ENCODE results near the gene SUPT4H1. TPM values are rescaled to one million over a fixed set of nuclear protein-coding genes. Genes with fewer than 3 reads are reported as not detected.

The SUPT4H1 gene
- total RNA-seq, 4 donors from 2014 or later: 34.5 to 38.0 (median 35.2) TPM

- TF ChIP-seq EP300 (IDR thresholded peaks at IDR 0.05) (no peak), POLR2A (IDR thresholded peaks at IDR 0.05) (no peak), CTCF (IDR thresholded peaks at IDR 0.05) (no peak)
- Histone ChIP-seq H3K9me3 (no peaks in the 10 kb centered on the region), H3K27ac (peak overlapping the region in 1 of 4 donors; percentile 56), H3K27me3 (peaks cover 0 to 19% of the 10 kb centered on the region in 2 donors), H3K36me3 (peaks cover 0 to 25% (median 0%) of the 10 kb centered on the region in 3 donors), H3K4me1 (peaks cover 0 to 22% (median 2%) of the 10 kb centered on the region in 4 donors), H3K4me3 (peak overlapping the region in 3 of 4 donors; percentile 47 to 68 (median 52))
- 72 to 80% methylated on average over 8 of the region's 8 CpGs for WGBS, 2 donors
- DNase-seq (ENCODE audit: low spot score in 2 of 2): no peak
Observed at GRCh38 chr17:58323366-58324055, 28.5 kb downstream of the SUPT4H1 start.

DNA sequence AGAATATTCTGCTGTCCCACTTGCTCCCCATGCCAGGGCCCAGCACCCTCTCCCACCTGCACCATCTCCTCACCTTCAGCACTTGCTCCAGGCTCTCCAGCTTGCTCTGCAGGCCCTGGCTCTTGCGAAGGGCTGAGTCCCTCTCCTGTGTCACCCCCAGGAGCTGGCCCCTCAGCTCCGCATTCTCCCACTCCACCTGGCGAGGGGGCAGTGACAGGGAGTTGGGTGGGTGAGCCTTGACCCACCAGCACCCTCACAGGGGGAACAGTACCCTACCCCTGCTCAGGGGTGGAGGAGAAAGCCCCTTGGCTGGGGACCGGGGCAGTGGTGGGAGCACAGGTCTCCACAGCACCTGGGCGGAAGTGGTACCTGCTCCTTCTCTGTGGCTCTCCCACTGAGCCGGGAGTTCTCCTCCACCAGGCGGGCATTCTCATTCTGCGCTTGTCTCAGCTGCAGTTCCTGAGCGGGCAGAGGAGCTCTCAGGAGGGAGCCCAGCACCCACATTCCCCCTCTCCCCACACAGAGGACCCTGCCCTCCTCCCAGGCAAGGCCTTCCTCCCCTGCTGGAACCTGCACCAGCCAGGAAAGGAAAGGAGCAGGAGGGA, 29.3 kb downstream of the SUPT4H1 start:
- no peak for TF ChIP-seq EP300 (IDR thresholded peaks at IDR 0.05)
- TF ChIP-seq POLR2A (IDR thresholded peaks at IDR 0.05): no peak
- TF ChIP-seq CTCF (IDR thresholded peaks at IDR 0.05): no peak
- Histone ChIP-seq H3K27ac (no peak overlapping the region), H3K36me3 (peaks cover 0 to 25% (median 0%) of the 10 kb centered on the region in 3 donors), H3K27me3 (peaks cover 0 to 11% of the 10 kb centered on the region in 2 donors), H3K9me3 (no peaks in the 10 kb centered on the region), H3K4me3 (no peak overlapping the region), H3K4me1 (peaks cover 0 to 21% (median 2%) of the 10 kb centered on the region in 4 donors)
- no peak for DNase-seq (ENCODE audit: low spot score in 2 of 2)
- 98 to 100% methylated on average over 9 of the region's 9 CpGs for WGBS, 2 donors

GRCh38 chr17:58321571-58322525, 30.2 kb downstream of the SUPT4H1 start:
- WGBS, 2 donors: 86 to 90% methylated on average over 18 of the region's 18 CpGs
- H3K27me3 ChIP-seq: peaks cover 0 to 8% of the 10 kb centered on the region in 2 donors
- H3K4me1 ChIP-seq: peaks cover 0 to 21% (median 2%) of the 10 kb centered on the region in 4 donors
- no peak for DNase-seq (ENCODE audit: low spot score in 2 of 2)
- H3K4me3 ChIP-seq: no peak overlapping the region
- H3K36me3 ChIP-seq: peaks cover 0 to 25% (median 0%) of the 10 kb centered on the region in 3 donors
- no peak overlapping the region for H3K27ac ChIP-seq
- no peaks in the 10 kb centered on the region for H3K9me3 ChIP-seq
- TF ChIP-seq EP300 (IDR thresholded peaks at IDR 0.05) (no peak), CTCF (IDR thresholded peaks at IDR 0.05) (no peak), POLR2A (IDR thresholded peaks at IDR 0.05) (no peak)

DNA sequence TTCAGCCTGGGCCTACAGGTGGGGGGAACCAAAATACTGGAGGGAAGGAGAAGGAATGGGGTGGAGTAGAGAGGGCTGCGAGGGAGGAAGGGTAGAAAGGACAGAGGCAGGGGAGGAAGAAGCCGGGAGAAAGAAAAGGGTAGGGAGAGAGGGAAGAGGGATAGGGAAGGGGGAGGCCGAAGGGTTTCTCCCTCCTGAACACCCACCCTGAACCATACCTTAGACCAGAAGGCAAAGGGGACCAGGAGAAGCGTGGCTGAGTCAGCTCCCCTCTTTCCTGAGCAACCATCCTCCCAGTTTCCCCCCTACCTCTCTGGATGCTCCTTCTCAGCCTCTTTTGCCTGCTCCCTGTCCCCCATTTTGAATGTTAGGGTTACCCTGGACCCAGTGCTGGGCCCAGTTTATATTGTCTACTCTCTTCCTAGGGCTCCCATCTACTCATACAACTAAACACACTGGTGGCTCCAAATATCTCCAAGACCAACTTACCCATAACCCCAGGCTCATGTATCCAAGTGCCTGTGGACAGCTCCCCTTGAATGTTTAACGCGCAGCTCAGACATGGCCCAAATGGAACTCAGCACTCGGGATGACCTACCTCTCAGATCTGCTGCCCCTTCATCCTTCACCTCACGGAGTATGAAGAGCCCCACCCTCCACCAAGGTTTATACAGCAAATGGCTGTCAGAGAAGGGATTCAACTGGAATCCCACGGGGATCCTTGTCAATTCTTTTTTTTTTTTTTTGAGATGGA, 31.3 kb downstream of the SUPT4H1 start:
- H3K4me1 ChIP-seq: peaks cover 0 to 21% (median 2%) of the 10 kb centered on the region in 4 donors
- H3K36me3 ChIP-seq: peaks cover 0 to 25% (median 0%) of the 10 kb centered on the region in 3 donors
- WGBS, 2 donors: 89 to 90% methylated on average over 9 of the region's 9 CpGs
- H3K4me3 ChIP-seq: no peak overlapping the region
- peaks cover 0 to 8% of the 10 kb centered on the region in 2 donors for H3K27me3 ChIP-seq
- no peak for DNase-seq (ENCODE audit: low spot score in 2 of 2)
- no peak overlapping the region for H3K27ac ChIP-seq
- TF ChIP-seq EP300 (IDR thresholded peaks at IDR 0.05): no peak
- H3K9me3 ChIP-seq: no peaks in the 10 kb centered on the region

DNA sequence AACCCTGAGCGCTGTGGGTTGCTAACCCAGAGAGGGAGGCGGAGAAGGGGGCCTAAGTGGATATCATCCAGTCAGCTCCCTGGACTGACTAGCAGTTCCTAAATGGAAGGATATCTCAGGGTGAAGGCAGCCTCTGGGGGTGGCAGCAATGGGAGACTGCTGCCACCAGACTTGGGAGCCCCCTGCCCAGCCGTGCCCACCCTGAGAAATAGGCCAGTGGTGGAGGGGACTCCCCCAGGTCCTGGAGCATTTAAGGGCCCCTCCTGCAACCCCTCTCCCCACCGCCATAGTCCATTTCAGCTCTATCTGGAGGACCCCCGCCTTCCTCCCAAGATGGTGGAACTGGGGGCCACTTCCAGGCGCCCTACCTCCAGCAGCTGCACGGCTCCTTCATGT, 31.8 kb downstream of the SUPT4H1 start:
- Histone ChIP-seq H3K27ac (no peak overlapping the region), H3K36me3 (peaks cover 0 to 29% (median 0%) of the 10 kb centered on the region in 3 donors), H3K4me3 (no peak overlapping the region), H3K4me1 (peaks cover 0 to 16% (median 1%) of the 10 kb centered on the region in 4 donors), H3K27me3 (peaks cover 0 to 3% of the 10 kb centered on the region in 2 donors), H3K9me3 (no peaks in the 10 kb centered on the region)
- WGBS, 2 donors: 94 to 96% methylated on average over 7 of the region's 7 CpGs
- no peak for TF ChIP-seq CTCF (IDR thresholded peaks at IDR 0.05)
- TF ChIP-seq POLR2A (IDR thresholded peaks at IDR 0.05): no peak
- no peak for TF ChIP-seq EP300 (IDR thresholded peaks at IDR 0.05)
- DNase-seq (ENCODE audit: low spot score in 2 of 2): no peak
